ENCODE measurements around the gene ZDHHC13.

Gene ZDHHC13

DNA sequence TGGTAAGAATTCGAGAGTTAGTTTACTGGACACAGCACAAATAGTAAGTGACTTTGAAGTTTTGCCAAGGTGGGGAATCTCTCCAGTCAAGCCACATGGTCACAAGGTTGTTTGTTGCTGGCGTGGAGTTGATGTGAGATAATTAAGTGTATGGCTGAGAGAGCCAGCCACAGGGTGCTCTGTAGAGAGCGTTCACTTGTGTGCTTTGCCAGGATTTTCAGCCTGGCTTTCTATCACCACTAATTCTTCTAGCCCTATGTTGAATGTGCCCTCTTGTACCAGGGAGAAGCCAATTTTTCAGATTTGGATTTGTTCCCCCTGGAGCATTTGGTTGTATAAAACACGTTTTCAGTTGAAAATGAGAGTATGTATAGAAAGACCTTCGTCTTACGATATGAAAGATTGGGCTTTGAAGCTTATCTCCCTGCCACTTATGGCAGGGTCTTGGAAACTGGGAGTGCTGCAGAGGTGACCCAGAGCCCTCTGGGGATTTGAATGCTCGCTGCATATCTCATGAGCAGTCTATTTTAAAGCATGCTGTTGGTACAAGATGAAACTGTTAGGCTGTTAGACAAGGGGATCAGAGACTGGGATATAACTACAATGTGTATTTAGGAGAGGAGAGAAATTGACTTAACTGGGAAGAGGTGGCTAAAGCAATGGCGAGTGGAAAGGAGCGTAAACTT, 56.2 kb downstream of the ZDHHC13 start:
- DNase-seq, result no peak

GRCh38 chr11:19173964-19174638, 57.1 kb downstream of the ZDHHC13 start:
- no peak for DNase-seq

DNA sequence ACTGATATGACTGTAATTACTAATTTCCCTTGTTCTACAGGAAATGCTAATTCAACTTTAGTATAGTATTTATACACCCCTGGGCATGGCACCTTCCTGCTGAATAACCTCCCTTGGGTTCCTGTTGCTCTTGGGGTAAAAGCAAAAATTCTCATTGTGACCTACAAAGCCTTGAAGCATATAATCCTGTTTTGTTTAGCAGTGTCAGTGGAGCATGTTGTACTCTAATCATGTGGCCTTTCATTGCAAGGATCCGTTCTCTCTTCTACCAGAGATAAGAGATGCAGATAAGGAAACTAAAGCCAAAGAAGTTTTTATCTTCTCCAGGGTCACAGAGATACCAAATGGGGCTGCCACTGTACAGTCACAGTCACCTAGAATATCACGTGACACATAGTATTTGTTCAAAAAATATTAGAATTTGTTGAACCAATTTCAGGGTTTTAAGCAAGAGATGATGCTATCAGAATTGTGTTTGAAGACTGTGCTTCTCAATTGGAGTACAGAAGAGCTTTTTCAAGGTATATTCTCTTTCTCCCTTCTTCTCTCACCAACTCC, 59.7 kb downstream of the ZDHHC13 start:
- no peak for DNase-seq

DNA sequence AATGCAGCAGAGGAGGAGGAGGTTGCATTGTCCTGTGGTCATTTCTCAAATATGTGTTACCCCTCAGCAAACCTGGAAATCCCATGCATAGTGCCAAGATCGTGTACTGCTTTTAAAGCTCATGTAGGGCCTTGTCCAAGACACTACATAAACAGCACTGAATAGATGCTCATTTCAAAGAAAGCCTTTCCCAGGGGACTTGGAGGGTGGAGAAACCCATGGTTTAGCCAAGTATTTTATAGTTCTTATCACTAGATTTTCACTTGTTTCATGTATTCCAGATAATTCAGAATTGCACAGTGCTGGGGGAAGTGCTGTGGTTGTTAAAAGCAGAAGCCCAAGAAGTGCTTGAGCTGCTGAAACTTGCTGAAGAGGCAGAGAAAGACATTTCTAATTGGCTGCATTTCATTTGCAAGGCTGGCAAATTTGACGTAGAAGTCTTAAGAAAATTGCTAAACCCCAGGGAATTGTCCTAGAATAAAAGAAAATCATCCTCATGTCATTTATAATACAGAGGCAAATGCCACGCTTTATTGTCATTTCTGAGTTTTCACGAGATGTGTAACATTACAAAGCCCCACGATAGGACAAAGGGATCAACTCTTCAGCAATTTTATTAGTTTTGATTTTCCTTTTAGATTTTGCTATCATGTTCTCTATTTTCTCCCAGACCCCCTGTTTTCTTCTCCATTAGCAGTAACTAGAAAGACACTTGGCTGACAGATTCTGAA, 64.7 kb downstream of the ZDHHC13 start:
- DNase-seq, result peak; percentile 9

GRCh38 chr11:19183646-19184045, 66.7 kb downstream of the ZDHHC13 start:
- DNase-seq, result no peak

- DNase-seq, result no peak
These were observed 68.1 kb downstream of the ZDHHC13 start for GRCh38 chr11:19185036-19185435.

DNA sequence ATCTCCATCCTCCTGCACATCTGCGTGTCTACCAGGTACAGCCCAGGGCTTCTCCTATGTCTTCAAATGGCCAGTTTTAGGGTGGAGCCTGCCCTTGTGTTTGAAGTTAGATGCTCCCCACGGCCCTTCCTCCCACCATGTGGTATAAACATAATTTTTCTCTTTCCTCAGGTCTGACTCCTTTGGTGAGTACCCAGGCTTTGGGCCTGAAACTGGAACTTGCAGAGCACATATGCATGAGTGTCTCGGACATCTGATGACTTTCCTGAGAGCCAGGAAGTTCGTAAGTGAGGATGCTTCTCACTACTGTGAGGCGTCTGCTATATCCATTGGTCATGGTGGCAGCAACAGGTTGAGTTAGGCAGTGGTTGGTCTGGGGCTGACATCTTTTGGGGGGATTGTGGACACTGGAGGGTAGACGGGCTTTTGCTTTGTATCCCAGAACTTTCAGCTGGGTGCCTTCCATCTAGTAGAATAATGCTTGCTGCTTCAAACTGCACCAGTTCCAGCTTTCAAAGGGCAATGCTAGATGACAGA, 68.6 kb downstream of the ZDHHC13 start:
- DNase-seq, result no peak

DNA sequence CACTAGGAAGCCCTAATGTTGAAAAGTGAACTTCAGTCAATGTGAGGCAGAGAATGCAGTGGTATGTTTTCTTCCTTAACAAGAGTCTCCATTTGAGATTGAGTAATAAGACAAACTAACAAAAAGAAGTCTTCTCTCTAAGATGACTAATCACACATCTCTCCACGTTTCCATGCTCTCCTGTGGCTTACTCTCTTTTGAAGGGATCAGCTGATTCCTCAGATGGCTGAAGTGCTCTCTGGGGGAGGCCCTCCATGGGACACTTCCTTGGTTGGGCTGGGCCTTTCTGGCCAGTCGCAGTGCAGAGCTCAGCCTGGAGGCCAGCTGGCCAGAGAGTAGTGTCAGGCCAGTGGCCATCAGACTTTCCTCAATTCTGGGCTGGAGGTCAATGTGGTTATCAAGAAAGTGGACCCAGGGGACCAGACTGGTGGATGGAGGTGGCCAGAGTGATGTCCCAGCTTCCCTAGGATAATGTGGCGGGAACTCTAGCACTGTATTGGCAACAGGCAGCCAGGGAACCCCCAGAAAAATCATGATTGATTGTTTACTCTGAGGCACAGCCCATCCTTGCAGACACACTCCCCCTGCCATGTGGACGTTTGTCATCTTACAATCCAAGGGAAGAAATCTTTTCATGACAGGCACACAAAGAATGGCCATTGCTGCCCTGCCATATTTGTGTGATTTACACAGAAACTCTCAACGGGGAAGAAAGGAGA, 70.3 kb downstream of the ZDHHC13 start:
- DNase-seq, result no peak

- no peak for DNase-seq
These were observed 70.9 kb downstream of the ZDHHC13 start for GRCh38 chr11:19187833-19188258.

DNA sequence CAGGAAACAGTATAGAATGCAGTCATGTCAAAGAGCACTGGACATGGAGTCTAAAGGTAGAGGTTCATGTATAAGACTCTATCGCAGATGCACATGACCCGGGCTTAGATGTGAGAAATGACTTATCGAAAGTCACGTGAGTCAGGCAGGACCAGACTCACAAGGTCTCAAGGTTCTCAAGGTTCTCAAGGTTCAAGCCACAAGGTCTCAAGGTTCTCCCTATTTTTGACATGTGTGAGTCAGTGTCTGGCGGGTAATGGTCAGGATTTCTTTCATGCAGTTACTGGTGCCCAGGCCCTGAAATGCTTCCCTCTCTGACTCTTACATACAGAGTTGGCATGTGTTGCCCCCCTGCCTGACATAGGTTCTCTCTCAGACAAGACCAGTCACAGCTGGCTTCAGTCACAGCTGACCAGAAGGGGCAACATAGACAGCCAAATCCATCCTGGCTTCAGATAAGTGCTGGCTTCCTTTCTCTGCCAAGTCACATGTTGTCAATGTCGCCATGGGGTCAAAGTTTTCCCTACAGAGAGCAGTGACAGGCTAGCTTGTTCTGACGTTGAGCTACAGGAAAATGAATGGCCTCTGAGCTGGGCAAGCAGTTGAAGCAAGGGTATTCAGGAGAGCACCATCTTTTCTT, 74.7 kb downstream of the ZDHHC13 start:
- DNase-seq, result no peak

- DNase-seq, result no peak
These were observed 76.9 kb downstream of the ZDHHC13 start for GRCh38 chr11:19193916-19194315.

DNA sequence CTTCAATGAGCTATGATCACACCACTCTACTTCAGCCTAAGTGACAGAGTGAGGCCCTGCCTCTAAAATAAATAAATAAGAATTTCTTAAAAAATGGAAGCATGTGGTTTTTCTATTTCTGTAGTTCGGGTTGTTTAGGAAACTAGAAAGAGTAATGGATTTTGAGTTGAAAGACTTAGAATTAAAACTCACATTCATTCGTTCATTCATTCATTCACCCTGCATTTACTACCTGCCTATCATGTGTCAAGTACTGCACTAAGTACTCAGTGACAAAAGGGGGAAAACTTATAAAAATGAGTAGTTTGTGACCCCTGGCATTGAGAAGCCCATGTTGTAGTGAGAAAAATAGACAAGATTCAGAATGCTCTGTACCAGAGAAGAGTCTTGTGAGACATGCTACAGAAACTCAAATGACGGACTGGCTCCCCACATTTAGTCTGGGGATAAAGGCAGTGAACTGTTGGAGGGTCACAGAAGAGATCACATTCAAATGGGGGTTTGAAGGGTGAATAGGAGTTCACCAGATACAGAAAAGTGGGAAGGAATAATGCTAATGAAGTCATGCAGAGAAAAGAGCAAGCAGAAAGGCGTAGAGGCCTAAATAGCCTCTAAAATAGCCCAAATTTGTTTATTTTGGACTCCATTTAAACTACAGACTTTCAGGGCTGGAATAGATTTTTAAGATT, 77.8 kb downstream of the ZDHHC13 start:
- no peak for DNase-seq

DNA sequence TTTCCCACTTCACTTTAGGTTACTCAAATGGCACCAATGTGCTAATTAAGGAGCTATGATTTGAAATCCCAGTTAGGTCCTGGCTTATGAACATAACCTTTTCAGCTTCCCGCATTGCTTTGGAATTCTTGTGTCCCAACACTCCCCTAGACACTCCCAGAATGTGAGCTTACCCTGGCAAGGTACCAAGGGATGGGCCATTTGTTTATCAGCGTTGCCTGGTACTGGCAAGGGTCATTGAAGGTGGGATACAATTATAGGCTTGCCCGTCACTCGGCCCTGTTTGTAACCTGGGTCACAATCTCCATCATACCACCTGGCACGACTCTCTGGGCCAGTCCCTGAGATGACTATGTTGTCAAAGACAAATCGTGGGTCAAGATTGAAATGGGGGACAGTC, 79.5 kb downstream of the ZDHHC13 start:
- DNase-seq, result no peak

- no peak for DNase-seq
These were observed 82.1 kb downstream of the ZDHHC13 start for GRCh38 chr11:19199048-19199447.

GRCh38 chr11:19199771-19200170, 82.8 kb downstream of the ZDHHC13 start:
- DNase-seq, result no peak

- peak; percentile 4 for DNase-seq
These were observed 83.6 kb downstream of the ZDHHC13 start for GRCh38 chr11:19200410-19201201.

- DNase-seq, result no peak
These were observed 85.0 kb downstream of the ZDHHC13 start, which contains the start of gene CSRP3 for GRCh38 chr11:19201737-19202605. Gene CSRP3, minus strand, starts transcription at chr11:19201983. Its CDS starts 9,535 bp downstream, at chr11:19192448.

- no peak for DNase-seq
These were observed 87.9 kb downstream of the ZDHHC13 start for GRCh38 chr11:19204836-19205235.

DNA sequence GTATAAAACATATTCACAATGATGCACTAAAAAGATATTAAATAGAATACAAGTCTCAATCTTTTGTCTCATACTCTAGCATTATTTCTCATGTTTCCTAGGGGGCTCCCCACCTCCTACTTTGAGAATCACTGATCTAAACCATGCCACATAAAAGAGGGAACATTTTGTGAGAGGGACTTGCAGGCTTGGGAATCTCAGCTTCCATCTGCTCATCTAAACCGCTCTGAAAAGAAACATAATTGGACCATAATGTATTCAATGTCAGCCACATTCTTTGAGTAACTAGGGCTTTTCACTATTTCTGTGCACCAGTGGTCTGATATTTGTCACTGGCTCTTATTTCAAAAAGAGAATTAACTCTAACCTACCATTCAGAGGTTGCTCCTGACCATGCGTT, 91.2 kb downstream of the ZDHHC13 start:
- DNase-seq, result no peak
